ENCODE measurements around the gene VEZT. TPM values are rescaled to one million over a fixed set of nuclear protein-coding genes. Genes with fewer than 3 reads are reported as not detected.

The VEZT gene
- total and polyA plus RNA-seq, 9 of the 15 experiments (the other 6 are each of a cell fraction or from before 2014, with no cell fraction given) = 16.1 to 61.5 (median 32.6) TPM

DNA sequence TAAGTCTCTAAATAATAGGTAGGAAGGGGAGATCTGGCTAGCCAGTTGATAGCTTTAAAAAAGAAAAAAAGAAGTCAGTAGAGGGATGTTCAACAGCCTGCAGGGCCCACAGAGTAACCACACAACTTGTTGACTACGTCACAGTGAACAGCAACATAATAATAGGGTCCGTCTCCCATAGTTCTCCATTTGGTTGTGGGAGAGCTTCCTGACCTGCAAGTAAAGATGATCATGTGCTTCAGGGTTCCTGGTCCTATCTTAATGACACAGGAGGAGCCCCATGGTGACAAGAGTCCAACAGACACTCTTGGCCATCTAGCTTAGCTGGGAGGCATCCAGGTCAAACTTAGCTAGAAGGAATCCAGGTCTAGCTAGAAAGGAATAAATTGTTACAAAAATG lies 36.5 kb upstream of the VEZT start (continued):
- TF ChIP-seq ETV1 (tag; conservative IDR thresholded peaks at IDR 0.05; ENCODE audit: low read depth) (peak; percentile 54; the same call in 1 of the 2 replicates), ZNF699 (CRISPR knock-in tag; IDR thresholded peaks at IDR 0.05; ENCODE audit: insufficient replicate concordance) (no peak), FOSL1 (tag; conservative IDR thresholded peaks at IDR 0.05) (peak; percentile 22; the same call in 1 of the 2 replicates), TAF1 (IDR thresholded peaks at IDR 0.05; ENCODE audit: control insufficient read depth, extremely low read depth, insufficient read depth, low read length, severe bottlenecking) (no peak), SRF (CRISPR knock-in tag; IDR thresholded peaks at IDR 0.05) (no peak), CHD4 (IDR thresholded peaks at IDR 0.05; ENCODE audit: insufficient read depth, insufficient replicate concordance, low read depth, low read length, poor library complexity, severe bottlenecking) (no peak), NBN (IDR thresholded peaks at IDR 0.05; ENCODE audit: low read depth) (no peak), MYC (IDR thresholded peaks at IDR 0.05; ENCODE audit: low read depth, low read length) (0 out of 2 replicates have a peak, but pooled peaks have one; percentile 41), MYC (CRISPR knock-in tag; IDR thresholded peaks at IDR 0.05; ENCODE audit: borderline replicate concordance, low read depth) (no peak), HSF4 (CRISPR knock-in tag; IDR thresholded peaks at IDR 0.05; ENCODE audit: borderline replicate concordance) (no peak), ETS2 (tag; IDR thresholded peaks at IDR 0.05; ENCODE audit: borderline replicate concordance, poor library complexity, severe bottlenecking) (no peak), TAF7 (tag; IDR thresholded peaks at IDR 0.05) (no peak), SREBF1 (IDR thresholded peaks at IDR 0.05; ENCODE audit: borderline replicate concordance, low read depth, low read length) (no peak), SMARCA5 (IDR thresholded peaks at IDR 0.05) (no peak), POLR2A (conservative IDR thresholded peaks at IDR 0.05) (no peak), CSDE1 (IDR thresholded peaks at IDR 0.05) (no peak), ZNF324 (CRISPR knock-in tag; IDR thresholded peaks at IDR 0.05) (no peak), ARNT (IDR thresholded peaks at IDR 0.05) (0 out of 4 replicates have a peak, but pooled peaks of 1 of the 2 experiments have one; percentile 11), ZBTB17 (CRISPR knock-in tag; IDR thresholded peaks at IDR 0.05) (no peak), SRSF9 (IDR thresholded peaks at IDR 0.05; ENCODE audit: borderline replicate concordance, low read depth, low read length) (no peak)
- TF ChIP-seq, protein P1, sequence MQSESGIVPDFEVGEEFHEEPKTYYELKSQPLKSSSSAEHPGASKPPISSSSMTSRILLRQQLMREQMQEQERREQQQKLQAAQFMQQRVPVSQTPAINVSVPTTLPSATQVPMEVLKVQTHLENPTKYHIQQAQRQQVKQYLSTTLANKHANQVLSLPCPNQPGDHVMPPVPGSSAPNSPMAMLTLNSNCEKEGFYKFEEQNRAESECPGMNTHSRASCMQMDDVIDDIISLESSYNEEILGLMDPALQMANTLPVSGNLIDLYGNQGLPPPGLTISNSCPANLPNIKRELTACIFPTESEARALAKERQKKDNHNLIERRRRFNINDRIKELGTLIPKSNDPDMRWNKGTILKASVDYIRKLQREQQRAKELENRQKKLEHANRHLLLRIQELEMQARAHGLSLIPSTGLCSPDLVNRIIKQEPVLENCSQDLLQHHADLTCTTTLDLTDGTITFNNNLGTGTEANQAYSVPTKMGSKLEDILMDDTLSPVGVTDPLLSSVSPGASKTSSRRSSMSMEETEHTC (IDR thresholded peaks at IDR 0.05) = peak; percentile 61; the same call in 1 of the 2 replicates
- TF ChIP-seq, protein P2, sequence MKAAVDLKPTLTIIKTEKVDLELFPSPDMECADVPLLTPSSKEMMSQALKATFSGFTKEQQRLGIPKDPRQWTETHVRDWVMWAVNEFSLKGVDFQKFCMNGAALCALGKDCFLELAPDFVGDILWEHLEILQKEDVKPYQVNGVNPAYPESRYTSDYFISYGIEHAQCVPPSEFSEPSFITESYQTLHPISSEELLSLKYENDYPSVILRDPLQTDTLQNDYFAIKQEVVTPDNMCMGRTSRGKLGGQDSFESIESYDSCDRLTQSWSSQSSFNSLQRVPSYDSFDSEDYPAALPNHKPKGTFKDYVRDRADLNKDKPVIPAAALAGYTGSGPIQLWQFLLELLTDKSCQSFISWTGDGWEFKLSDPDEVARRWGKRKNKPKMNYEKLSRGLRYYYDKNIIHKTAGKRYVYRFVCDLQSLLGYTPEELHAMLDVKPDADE (conservative IDR thresholded peaks at IDR 0.05; ENCODE audit: control insufficient read depth, low read depth, low read length) = no peak
- TF ChIP-seq, protein P3, sequence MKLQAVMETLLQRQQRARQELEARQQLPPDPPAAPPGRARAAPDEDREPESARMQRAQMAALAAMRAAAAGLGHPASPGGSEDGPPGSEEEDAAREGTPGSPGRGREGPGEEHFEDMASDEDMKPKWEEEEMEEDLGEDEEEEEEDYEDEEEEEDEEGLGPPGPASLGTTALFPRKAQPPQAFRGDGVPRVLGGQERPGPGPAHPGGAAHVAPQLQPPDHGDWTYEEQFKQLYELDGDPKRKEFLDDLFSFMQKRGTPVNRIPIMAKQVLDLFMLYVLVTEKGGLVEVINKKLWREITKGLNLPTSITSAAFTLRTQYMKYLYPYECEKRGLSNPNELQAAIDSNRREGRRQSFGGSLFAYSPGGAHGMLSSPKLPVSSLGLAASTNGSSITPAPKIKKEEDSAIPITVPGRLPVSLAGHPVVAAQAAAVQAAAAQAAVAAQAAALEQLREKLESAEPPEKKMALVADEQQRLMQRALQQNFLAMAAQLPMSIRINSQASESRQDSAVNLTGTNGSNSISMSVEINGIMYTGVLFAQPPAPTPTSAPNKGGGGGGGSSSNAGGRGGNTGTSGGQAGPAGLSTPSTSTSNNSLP (IDR thresholded peaks at IDR 0.05; ENCODE audit: borderline replicate concordance, low read depth, low read length) = no peak
- TF ChIP-seq, protein P4, sequence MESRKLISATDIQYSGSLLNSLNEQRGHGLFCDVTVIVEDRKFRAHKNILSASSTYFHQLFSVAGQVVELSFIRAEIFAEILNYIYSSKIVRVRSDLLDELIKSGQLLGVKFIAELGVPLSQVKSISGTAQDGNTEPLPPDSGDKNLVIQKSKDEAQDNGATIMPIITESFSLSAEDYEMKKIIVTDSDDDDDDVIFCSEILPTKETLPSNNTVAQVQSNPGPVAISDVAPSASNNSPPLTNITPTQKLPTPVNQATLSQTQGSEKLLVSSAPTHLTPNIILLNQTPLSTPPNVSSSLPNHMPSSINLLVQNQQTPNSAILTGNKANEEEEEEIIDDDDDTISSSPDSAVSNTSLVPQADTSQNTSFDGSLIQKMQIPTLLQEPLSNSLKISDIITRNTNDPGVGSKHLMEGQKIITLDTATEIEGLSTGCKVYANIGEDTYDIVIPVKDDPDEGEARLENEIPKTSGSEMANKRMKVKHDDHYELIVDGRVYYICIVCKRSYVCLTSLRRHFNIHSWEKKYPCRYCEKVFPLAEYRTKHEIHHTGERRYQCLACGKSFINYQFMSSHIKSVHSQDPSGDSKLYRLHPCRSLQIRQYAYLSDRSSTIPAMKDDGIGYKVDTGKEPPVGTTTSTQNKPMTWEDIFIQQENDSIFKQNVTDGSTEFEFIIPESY (CRISPR knock-in tag; IDR thresholded peaks at IDR 0.05) = no peak

All from K562 (cell line).